Calu3 (cell line): ENCODE results near the gene AOAH. TPM values are rescaled to one million over a fixed set of nuclear protein-coding genes. Genes with fewer than 3 reads are reported as not detected.

Experiments
- BruUV-seq: library from RNA; stranded (reverse); fragments of 400-500 nt; replicated peaks from 2 replicates; lab custom pipeline; 2021; lab: Mats Ljungman, UMichigan
- CTCF ChIA-PET: fragments of 300-600 bp; sonication (Branson Sonifier 250); formaldehyde crosslinking; loops from one replicate; lab custom pipeline; 2022; ENCODE audit warnings: antibody characterized with exemption; lab: Charles Lee
- DNase-seq: peaks from one replicate; pipeline ENCODE4 v3.0.0; 2022
- H3K27ac Mint-ChIP-seq: one replicate; pipeline ENCODE4 v1.8.0; 2022; ENCODE audit warnings: mixed read lengths; ENCODE audit not compliant: unreplicated experiment
- H3K27me3 Mint-ChIP-seq: one replicate; pipeline ENCODE4 v1.8.0; 2022; ENCODE audit warnings: mixed read lengths; ENCODE audit not compliant: unreplicated experiment
- H3K36me3 Mint-ChIP-seq: one replicate; pipeline ENCODE4 v1.8.0; 2022; ENCODE audit warnings: mild to moderate bottlenecking, moderate library complexity, mixed read lengths; ENCODE audit not compliant: insufficient read depth, unreplicated experiment
- H3K4me1 Mint-ChIP-seq: one replicate; pipeline ENCODE4 v1.8.0; 2022; ENCODE audit warnings: mild to moderate bottlenecking, low read depth, mixed read lengths; ENCODE audit not compliant: unreplicated experiment
- H3K4me3 Mint-ChIP-seq: one replicate; pipeline ENCODE4 v1.8.0; 2022; ENCODE audit warnings: mild to moderate bottlenecking, low read depth, moderate library complexity, mixed read lengths; ENCODE audit not compliant: unreplicated experiment
- H3K9me3 Mint-ChIP-seq: one replicate; pipeline ENCODE4 v1.8.0; 2022; ENCODE audit warnings: low read depth, mixed read lengths; ENCODE audit not compliant: unreplicated experiment
- CTCF ChIP-seq: fragments of 200-600 bp; IDR thresholded peaks from one replicate; pipeline ENCODE4 v1.8.0; 2022; ENCODE audit warnings: antibody characterized with exemption; ENCODE audit not compliant: unreplicated experiment
- intact Hi-C: fragments of 100-400 bp; cut with micrococcal nuclease; formaldehyde crosslinking; loops from one replicate; pipeline ENCODE4 v1.10.0; 2022; ENCODE audit not compliant: unreplicated experiment
- total RNA-seq: library from RNA; stranded (reverse); gene quantifications from 2 replicates; pipeline ENCODE4 v1.2.3, GENCODE V29; 2022

The AOAH gene
- total RNA-seq, 1 experiment from 2014 or later = not detected

- no peak for TF ChIP-seq CTCF
- no TSS peak for BruUV-seq
- intact Hi-C loops = no loop called here
- H3K9me3 Mint-ChIP-seq = no peaks in the 10 kb centered on the region
- no peaks in the 10 kb centered on the region for H3K36me3 Mint-ChIP-seq
- CTCF ChIA-PET = interaction anchor here (0.6 to 0.8 kb wide), 5 partner anchors 32 to 1623 kb away, joined by 3 to 6 read pairs (median 4); no protein-coding TSS in a partner anchor
- no peak for DNase-seq
- H3K27ac Mint-ChIP-seq = no peak overlapping the region
- peaks cover 45% of the 10 kb centered on the region for H3K27me3 Mint-ChIP-seq
- no peaks in the 10 kb centered on the region for H3K4me1 Mint-ChIP-seq
- H3K4me3 Mint-ChIP-seq = no peak overlapping the region
These were observed 158.4 kb downstream of the AOAH start for GRCh38 chr7:36565792-36566356.

DNA sequence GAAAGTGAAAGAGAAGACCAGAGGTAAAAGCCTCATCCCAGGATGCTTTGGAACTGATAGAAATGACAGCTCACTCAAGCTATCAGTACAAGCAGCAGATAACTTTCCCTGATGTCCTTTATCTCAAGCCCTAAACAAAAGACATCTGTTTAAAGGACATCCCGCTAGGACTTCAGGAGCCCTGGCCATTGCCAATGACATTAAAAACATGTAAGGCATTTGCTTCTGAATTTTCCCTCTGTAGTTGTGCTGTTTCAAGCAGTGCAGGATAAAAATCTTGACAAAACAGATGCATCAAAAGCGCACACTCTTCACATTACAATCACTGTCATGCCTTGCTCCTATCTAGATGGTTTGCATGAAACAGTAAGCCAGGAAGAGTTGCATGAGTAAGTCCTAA lies 159.8 kb downstream of the AOAH start:
- Mint-ChIP-seq H3K27ac (no peak overlapping the region), H3K9me3 (no peaks in the 10 kb centered on the region), H3K27me3 (peaks cover 49% of the 10 kb centered on the region), H3K36me3 (no peaks in the 10 kb centered on the region), H3K4me3 (no peak overlapping the region), H3K4me1 (no peaks in the 10 kb centered on the region)
- CTCF ChIA-PET = interaction anchor here (0.7 kb wide), 1 partner anchor 433 kb away, joined by 3 read pairs; no protein-coding TSS in a partner anchor
- intact Hi-C loops = no loop called here
- DNase-seq = no peak
- no peak for TF ChIP-seq CTCF
- BruUV-seq = no TSS peak

DNA sequence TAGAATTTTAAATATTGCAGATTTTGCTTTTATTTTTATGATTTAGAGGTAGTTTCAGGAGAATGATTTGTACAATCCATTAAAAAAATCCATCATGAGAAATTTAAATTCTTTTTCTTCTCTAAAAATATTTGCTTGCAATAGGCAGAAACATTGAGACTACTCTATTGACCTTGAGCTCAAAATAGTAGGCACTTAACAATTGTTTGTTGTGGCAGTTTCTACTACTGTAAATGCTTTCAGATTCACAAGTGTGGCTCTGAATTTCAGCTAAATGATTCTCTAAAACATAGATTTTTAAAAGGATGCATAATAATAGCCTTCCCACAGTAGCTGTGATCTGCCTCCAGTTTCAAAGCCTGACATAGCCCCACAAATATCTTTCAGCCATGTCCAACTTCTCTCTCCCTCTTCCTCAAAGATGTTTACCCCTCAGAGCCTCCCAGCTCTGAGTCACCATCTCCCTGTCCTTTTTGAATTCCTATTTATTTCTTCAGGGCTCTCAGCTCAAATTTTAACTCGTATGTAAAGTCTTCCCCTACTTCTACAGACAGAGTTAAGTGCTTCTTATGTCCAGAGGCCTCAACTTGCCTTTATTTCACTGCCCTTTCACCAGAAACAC lies 160.5 kb downstream of the AOAH start:
- CTCF ChIA-PET = interaction anchor here (0.7 kb wide), 2 partner anchors 434 to 1085 kb away, joined by 3 read pairs; no protein-coding TSS in a partner anchor
- H3K36me3 Mint-ChIP-seq = no peaks in the 10 kb centered on the region
- no peaks in the 10 kb centered on the region for H3K4me1 Mint-ChIP-seq
- intact Hi-C loops = no loop called here
- H3K4me3 Mint-ChIP-seq = no peak overlapping the region
- BruUV-seq = no TSS peak
- peaks cover 56% of the 10 kb centered on the region for H3K27me3 Mint-ChIP-seq
- no peak for DNase-seq
- no peak for TF ChIP-seq CTCF
- no peaks in the 10 kb centered on the region for H3K9me3 Mint-ChIP-seq
- no peak overlapping the region for H3K27ac Mint-ChIP-seq

DNA sequence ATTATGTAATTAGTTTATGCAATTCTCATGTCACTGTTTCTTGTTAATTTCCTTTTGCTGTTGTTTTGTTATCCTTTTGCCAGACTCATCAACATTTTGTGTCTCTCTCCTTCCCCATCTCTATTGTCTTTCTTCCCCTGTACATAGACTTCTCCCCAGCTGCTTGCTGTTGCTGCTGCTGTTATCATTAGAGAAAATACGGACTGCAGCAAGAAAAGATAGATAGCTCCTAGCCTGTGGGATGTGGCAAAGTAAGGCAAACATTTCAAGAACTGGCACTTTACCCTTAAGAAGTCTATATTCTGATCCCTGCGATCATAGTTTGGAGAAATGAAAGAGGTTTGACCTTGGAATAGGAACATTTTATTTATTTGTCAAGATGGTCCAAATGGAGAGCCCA lies 162.2 kb downstream of the AOAH start:
- intact Hi-C loops = no loop called here
- CTCF ChIA-PET = no interaction called here

More for the DNA sequence above, 162.2 kb downstream of the AOAH start:
- Mint-ChIP-seq H3K36me3 (no peaks in the 10 kb centered on the region), H3K27ac (no peak overlapping the region), H3K27me3 (peaks cover 61% of the 10 kb centered on the region), H3K9me3 (no peaks in the 10 kb centered on the region), H3K4me3 (no peak overlapping the region), H3K4me1 (no peaks in the 10 kb centered on the region)
- no peak for DNase-seq
- TF ChIP-seq CTCF = no peak
- BruUV-seq = no TSS peak
